ENCODE results near the gene NDEL1. TPM values are rescaled to one million over a fixed set of nuclear protein-coding genes. Genes with fewer than 3 reads are reported as not detected.

Gene NDEL1
- total RNA-seq, 1 experiment from 2014 or later, result 34.7 TPM

DNA sequence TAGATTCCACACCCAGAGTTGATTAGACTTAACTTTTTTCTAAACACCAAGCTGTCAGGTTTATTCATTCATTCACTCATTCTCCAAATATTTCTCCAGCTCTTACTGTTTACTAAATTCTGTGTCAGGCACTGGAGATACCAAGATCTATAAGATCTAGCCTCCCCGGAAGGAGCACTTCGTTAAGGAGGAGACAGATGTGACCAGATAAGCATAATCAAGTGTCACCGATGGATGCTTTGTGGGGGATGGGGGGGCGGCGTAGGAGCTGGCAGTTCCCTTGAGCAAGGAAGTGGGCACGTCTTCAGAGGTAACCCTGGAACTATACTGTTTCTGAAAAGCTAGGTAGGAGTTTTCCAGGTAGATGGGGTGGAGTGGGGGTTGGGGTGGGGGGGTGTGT is 48.8 kb upstream of the NDEL1 start:
- Mint-ChIP-seq H3K4me1 (peaks cover 24% of the 10 kb centered on the region), H3K36me3 (peaks cover 12% of the 10 kb centered on the region), H3K27me3 (ENCODE audit: low read depth) (no peaks in the 10 kb centered on the region), H3K27ac (0 out of 2 replicates have a peak overlapping the region, but pooled peaks have one; percentile 11), H3K9me3 (no peaks in the 10 kb centered on the region), H3K4me3 (no peak overlapping the region)
- POLR2A ChIA-PET, result no interaction called here
- ATAC-seq (no peak), DNase-seq (ENCODE audit: low spot score) (no peak)
- CTCF ChIA-PET, result interaction anchor here (0.8 to 1.6 kb wide), 3 partner anchors 23 to 399 kb away, joined by 3 to 5 read pairs (median 4); no protein-coding TSS in a partner anchor
- TF ChIP-seq JAZF1 (CRISPR knock-in tag; IDR thresholded peaks at IDR 0.05) (no peak), NR1H2 (CRISPR knock-in tag; IDR thresholded peaks at IDR 0.05) (no peak), GTF2I (CRISPR knock-in tag; conservative IDR thresholded peaks at IDR 0.05) (no peak), ETV6 (CRISPR knock-in tag; IDR thresholded peaks at IDR 0.05) (no peak), JUN (CRISPR knock-in tag; IDR thresholded peaks at IDR 0.05) (no peak), CREB1 (CRISPR knock-in tag; IDR thresholded peaks at IDR 0.05) (no peak), NR2C2 (CRISPR knock-in tag; IDR thresholded peaks at IDR 0.05) (no peak), HMGA2 (CRISPR knock-in tag; IDR thresholded peaks at IDR 0.05) (no peak), KAT7 (CRISPR knock-in tag; IDR thresholded peaks at IDR 0.05; ENCODE audit: borderline replicate concordance) (no peak)
- TF ChIP-seq, protein P1, sequence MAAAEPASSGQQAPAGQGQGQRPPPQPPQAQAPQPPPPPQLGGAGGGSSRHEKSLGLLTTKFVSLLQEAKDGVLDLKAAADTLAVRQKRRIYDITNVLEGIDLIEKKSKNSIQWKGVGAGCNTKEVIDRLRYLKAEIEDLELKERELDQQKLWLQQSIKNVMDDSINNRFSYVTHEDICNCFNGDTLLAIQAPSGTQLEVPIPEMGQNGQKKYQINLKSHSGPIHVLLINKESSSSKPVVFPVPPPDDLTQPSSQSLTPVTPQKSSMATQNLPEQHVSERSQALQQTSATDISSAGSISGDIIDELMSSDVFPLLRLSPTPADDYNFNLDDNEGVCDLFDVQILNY (CRISPR knock-in tag; IDR thresholded peaks at IDR 0.05), result no peak
- TF ChIP-seq, protein P2, sequence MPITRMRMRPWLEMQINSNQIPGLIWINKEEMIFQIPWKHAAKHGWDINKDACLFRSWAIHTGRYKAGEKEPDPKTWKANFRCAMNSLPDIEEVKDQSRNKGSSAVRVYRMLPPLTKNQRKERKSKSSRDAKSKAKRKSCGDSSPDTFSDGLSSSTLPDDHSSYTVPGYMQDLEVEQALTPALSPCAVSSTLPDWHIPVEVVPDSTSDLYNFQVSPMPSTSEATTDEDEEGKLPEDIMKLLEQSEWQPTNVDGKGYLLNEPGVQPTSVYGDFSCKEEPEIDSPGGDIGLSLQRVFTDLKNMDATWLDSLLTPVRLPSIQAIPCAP (CRISPR knock-in tag; IDR thresholded peaks at IDR 0.05), result no peak
- TF ChIP-seq, protein P3, sequence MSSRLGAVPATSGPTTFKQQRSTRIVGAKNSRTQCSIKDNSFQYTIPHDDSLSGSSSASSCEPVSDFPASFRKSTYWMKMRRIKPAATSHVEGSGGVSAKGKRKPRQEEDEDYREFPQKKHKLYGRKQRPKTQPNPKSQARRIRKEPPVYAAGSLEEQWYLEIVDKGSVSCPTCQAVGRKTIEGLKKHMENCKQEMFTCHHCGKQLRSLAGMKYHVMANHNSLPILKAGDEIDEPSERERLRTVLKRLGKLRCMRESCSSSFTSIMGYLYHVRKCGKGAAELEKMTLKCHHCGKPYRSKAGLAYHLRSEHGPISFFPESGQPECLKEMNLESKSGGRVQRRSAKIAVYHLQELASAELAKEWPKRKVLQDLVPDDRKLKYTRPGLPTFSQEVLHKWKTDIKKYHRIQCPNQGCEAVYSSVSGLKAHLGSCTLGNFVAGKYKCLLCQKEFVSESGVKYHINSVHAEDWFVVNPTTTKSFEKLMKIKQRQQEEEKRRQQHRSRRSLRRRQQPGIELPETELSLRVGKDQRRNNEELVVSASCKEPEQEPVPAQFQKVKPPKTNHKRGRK (CRISPR knock-in tag; IDR thresholded peaks at IDR 0.05; ENCODE audit: borderline replicate concordance), result no peak
- TF ChIP-seq, protein P4, sequence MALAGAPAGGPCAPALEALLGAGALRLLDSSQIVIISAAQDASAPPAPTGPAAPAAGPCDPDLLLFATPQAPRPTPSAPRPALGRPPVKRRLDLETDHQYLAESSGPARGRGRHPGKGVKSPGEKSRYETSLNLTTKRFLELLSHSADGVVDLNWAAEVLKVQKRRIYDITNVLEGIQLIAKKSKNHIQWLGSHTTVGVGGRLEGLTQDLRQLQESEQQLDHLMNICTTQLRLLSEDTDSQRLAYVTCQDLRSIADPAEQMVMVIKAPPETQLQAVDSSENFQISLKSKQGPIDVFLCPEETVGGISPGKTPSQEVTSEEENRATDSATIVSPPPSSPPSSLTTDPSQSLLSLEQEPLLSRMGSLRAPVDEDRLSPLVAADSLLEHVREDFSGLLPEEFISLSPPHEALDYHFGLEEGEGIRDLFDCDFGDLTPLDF (CRISPR knock-in tag; IDR thresholded peaks at IDR 0.05), result no peak
- TF ChIP-seq, protein P5, sequence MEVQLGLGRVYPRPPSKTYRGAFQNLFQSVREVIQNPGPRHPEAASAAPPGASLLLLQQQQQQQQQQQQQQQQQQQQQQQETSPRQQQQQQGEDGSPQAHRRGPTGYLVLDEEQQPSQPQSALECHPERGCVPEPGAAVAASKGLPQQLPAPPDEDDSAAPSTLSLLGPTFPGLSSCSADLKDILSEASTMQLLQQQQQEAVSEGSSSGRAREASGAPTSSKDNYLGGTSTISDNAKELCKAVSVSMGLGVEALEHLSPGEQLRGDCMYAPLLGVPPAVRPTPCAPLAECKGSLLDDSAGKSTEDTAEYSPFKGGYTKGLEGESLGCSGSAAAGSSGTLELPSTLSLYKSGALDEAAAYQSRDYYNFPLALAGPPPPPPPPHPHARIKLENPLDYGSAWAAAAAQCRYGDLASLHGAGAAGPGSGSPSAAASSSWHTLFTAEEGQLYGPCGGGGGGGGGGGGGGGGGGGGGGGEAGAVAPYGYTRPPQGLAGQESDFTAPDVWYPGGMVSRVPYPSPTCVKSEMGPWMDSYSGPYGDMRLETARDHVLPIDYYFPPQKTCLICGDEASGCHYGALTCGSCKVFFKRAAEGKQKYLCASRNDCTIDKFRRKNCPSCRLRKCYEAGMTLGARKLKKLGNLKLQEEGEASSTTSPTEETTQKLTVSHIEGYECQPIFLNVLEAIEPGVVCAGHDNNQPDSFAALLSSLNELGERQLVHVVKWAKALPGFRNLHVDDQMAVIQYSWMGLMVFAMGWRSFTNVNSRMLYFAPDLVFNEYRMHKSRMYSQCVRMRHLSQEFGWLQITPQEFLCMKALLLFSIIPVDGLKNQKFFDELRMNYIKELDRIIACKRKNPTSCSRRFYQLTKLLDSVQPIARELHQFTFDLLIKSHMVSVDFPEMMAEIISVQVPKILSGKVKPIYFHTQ (CRISPR knock-in tag; IDR thresholded peaks at IDR 0.05), result no peak
- TF ChIP-seq, protein P6, sequence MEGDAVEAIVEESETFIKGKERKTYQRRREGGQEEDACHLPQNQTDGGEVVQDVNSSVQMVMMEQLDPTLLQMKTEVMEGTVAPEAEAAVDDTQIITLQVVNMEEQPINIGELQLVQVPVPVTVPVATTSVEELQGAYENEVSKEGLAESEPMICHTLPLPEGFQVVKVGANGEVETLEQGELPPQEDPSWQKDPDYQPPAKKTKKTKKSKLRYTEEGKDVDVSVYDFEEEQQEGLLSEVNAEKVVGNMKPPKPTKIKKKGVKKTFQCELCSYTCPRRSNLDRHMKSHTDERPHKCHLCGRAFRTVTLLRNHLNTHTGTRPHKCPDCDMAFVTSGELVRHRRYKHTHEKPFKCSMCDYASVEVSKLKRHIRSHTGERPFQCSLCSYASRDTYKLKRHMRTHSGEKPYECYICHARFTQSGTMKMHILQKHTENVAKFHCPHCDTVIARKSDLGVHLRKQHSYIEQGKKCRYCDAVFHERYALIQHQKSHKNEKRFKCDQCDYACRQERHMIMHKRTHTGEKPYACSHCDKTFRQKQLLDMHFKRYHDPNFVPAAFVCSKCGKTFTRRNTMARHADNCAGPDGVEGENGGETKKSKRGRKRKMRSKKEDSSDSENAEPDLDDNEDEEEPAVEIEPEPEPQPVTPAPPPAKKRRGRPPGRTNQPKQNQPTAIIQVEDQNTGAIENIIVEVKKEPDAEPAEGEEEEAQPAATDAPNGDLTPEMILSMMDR (IDR thresholded peaks at IDR 0.05), result no peak

DNA sequence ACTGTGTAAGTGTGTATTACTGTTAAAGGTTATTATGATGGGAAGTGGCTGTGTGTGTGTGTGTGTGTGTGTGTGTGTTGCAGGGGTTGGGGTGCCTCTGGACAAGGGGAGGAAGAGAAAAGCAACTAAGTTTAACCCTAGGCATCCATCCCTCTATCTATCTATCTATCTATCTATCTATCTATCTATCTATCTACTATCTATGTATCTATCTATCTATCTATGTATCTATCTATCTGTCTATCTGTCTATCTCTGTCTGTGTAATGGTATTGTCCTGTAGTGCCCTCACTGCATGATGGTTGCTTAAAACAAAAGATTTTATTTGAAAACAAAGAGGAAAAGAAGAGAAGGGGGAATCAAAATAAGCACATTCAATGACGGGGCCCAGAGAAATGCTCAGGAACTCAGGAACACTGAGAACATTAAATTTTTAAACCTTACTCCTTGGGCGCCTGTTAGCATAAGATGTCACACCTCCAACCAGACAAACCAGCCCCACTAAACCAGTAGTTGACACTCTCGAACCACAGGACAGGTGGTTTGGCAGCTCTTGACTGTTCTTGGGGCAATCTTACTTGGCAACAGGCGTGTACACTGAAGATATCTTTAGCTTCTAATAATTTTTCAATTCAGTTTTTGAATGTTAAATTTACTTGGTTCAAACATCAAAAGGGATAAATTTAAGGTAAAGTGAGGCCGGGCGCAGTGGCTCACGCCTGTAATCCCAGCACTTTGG is 47.6 kb upstream of the NDEL1 start:
- Mint-ChIP-seq H3K27ac (no peak overlapping the region), H3K4me3 (no peak overlapping the region), H3K4me1 (peaks cover 25% of the 10 kb centered on the region), H3K27me3 (ENCODE audit: low read depth) (no peaks in the 10 kb centered on the region), H3K9me3 (no peaks in the 10 kb centered on the region), H3K36me3 (no peaks in the 10 kb centered on the region)
- ATAC-seq (no peak), DNase-seq (ENCODE audit: low spot score) (no peak)
- CTCF ChIA-PET, result interaction anchor here (0.8 to 1.6 kb wide), 2 partner anchors 22 kb away, joined by 3 to 5 read pairs; no protein-coding TSS in a partner anchor
- POLR2A ChIA-PET, result no interaction called here
- TF ChIP-seq, protein P7, sequence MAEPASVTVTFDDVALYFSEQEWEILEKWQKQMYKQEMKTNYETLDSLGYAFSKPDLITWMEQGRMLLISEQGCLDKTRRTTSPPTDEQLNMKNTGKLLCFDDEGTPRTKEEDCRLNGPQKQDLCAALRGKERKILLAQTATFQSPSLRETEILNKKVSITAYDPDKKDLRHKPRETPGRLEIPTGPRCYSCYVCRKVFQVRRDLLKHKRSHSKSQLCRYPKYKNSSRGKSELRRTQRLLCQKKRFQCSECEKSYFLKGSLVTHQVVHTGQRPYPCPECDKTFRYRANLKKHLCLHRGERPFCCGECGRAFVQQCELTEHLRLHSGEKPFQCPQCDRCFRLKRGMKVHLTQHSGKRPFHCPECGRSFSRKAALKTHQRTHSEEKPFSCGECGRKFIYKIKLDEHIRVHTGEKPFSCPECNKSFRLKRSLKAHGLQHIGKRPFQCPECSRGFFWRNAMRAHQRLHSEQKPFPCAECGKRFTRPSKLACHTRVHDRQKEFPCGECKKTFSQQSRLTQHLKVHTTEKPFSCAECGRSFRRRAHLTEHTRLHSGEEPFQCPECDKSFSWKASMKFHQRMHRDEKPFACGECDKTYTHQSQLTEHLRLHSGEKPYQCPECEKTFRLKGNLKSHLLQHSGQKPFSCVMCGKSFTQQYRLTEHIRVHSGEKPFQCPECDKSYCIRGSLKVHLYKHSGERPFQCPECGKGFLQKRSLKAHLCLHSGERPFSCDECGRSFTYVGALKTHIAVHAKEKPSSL (CRISPR knock-in tag; conservative IDR thresholded peaks at IDR 0.05), result no peak
- TF ChIP-seq ZNF121 (CRISPR knock-in tag; IDR thresholded peaks at IDR 0.05) (no peak), ZNF423 (CRISPR knock-in tag; IDR thresholded peaks at IDR 0.05) (no peak)
- TF ChIP-seq, protein P8, sequence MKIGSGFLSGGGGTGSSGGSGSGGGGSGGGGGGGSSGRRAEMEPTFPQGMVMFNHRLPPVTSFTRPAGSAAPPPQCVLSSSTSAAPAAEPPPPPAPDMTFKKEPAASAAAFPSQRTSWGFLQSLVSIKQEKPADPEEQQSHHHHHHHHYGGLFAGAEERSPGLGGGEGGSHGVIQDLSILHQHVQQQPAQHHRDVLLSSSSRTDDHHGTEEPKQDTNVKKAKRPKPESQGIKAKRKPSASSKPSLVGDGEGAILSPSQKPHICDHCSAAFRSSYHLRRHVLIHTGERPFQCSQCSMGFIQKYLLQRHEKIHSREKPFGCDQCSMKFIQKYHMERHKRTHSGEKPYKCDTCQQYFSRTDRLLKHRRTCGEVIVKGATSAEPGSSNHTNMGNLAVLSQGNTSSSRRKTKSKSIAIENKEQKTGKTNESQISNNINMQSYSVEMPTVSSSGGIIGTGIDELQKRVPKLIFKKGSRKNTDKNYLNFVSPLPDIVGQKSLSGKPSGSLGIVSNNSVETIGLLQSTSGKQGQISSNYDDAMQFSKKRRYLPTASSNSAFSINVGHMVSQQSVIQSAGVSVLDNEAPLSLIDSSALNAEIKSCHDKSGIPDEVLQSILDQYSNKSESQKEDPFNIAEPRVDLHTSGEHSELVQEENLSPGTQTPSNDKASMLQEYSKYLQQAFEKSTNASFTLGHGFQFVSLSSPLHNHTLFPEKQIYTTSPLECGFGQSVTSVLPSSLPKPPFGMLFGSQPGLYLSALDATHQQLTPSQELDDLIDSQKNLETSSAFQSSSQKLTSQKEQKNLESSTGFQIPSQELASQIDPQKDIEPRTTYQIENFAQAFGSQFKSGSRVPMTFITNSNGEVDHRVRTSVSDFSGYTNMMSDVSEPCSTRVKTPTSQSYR (CRISPR knock-in tag; IDR thresholded peaks at IDR 0.05), result no peak

All from WTC11 (cell line).